WTC11 (cell line): ENCODE measurements around the gene FAM124B.

Source experiments
- CTCF ChIP-seq: fragments of 200-600 bp; IDR thresholded peaks from 2 replicates; pipeline ENCODE4 v1.8.0; 2022; ENCODE audit warnings: antibody characterized with exemption
- HMGXB4 ChIP-seq: sonication (generic); formaldehyde crosslinking; IDR thresholded peaks from 2 replicates; pipeline ENCODE4 v1.8.1; 2023; ENCODE audit warnings: mild to moderate bottlenecking, moderate library complexity, missing genetic modification reagents
- NR1H2 ChIP-seq: sonication (generic); formaldehyde crosslinking; IDR thresholded peaks from 2 replicates; pipeline ENCODE4 v1.9.0; 2021; ENCODE audit warnings: mild to moderate bottlenecking, moderate library complexity, missing genetic modification reagents
- TF ChIP-seq, protein P1 (sequence below): sonication (generic); formaldehyde crosslinking; IDR thresholded peaks from 2 replicates; pipeline ENCODE4 v1.8.0; 2022; ENCODE audit warnings: mild to moderate bottlenecking, missing genetic modification reagents
- TF ChIP-seq, protein P2 (sequence below): sonication (generic); formaldehyde crosslinking; IDR thresholded peaks from 2 replicates; pipeline ENCODE4 v1.8.1; 2023; ENCODE audit warnings: mild to moderate bottlenecking, missing genetic modification reagents, borderline replicate concordance

DNA sequence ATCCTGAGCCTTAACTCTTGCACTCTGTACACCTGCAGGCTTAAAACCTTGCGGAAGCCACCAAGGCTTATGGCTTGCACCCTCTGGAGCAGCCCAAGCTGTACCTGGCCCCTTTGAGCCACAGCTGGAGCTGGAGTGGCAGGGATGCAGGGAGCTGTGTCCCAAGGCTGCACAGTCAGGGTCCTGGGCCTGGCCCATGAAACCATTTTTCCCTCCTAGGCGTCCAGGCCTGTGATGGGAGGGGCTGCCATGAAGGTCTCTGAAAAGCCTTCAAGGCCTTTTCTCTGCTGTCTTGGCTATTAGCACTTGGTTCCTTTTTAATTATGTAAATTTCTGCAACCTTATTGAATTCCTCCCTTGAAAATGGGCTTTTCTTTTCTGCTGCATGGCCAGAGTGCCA is 56.4 kb downstream of the FAM124B start:
- no peak for TF ChIP-seq CTCF
- TF ChIP-seq NR1H2 (CRISPR knock-in tag) = no peak
- TF ChIP-seq, protein P1, sequence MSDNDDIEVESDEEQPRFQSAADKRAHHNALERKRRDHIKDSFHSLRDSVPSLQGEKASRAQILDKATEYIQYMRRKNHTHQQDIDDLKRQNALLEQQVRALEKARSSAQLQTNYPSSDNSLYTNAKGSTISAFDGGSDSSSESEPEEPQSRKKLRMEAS (CRISPR knock-in tag) = no peak
- TF ChIP-seq, protein P2, sequence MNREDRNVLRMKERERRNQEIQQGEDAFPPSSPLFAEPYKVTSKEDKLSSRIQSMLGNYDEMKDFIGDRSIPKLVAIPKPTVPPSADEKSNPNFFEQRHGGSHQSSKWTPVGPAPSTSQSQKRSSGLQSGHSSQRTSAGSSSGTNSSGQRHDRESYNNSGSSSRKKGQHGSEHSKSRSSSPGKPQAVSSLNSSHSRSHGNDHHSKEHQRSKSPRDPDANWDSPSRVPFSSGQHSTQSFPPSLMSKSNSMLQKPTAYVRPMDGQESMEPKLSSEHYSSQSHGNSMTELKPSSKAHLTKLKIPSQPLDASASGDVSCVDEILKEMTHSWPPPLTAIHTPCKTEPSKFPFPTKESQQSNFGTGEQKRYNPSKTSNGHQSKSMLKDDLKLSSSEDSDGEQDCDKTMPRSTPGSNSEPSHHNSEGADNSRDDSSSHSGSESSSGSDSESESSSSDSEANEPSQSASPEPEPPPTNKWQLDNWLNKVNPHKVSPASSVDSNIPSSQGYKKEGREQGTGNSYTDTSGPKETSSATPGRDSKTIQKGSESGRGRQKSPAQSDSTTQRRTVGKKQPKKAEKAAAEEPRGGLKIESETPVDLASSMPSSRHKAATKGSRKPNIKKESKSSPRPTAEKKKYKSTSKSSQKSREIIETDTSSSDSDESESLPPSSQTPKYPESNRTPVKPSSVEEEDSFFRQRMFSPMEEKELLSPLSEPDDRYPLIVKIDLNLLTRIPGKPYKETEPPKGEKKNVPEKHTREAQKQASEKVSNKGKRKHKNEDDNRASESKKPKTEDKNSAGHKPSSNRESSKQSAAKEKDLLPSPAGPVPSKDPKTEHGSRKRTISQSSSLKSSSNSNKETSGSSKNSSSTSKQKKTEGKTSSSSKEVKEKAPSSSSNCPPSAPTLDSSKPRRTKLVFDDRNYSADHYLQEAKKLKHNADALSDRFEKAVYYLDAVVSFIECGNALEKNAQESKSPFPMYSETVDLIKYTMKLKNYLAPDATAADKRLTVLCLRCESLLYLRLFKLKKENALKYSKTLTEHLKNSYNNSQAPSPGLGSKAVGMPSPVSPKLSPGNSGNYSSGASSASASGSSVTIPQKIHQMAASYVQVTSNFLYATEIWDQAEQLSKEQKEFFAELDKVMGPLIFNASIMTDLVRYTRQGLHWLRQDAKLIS (CRISPR knock-in tag) = no peak
- TF ChIP-seq HMGXB4 (CRISPR knock-in tag) = no peak
